ENCODE data around the gene DCTN1.

Gene DCTN1

GRCh38 chr2:74393525-74393924 is 13.4 kb upstream of the DCTN1 start:
- no peak for ATAC-seq
- TF ChIP-seq OSR1 (CRISPR knock-in tag; IDR thresholded peaks at IDR 0.05), result no peak
- no peak for TF ChIP-seq POU6F1 (CRISPR knock-in tag; IDR thresholded peaks at IDR 0.05; ENCODE audit: borderline replicate concordance, low read depth)
- TF ChIP-seq GLIS3 (CRISPR knock-in tag; IDR thresholded peaks at IDR 0.05), result no peak
- no peak for TF ChIP-seq ZC3H10 (CRISPR knock-in tag; IDR thresholded peaks at IDR 0.05)
- no peak for TF ChIP-seq CREB5 (CRISPR knock-in tag; IDR thresholded peaks at IDR 0.05; ENCODE audit: low read depth)
- TF ChIP-seq SNAI2 (CRISPR knock-in tag; IDR thresholded peaks at IDR 0.05), result no peak
- no peak for TF ChIP-seq ZNF70 (CRISPR knock-in tag; IDR thresholded peaks at IDR 0.05)
- TF ChIP-seq ESRRG (CRISPR knock-in tag; IDR thresholded peaks at IDR 0.05), result no peak
- TF ChIP-seq TSHZ2 (CRISPR knock-in tag; IDR thresholded peaks at IDR 0.05), result no peak
- no peak for TF ChIP-seq PPARA (CRISPR knock-in tag; IDR thresholded peaks at IDR 0.05; ENCODE audit: borderline replicate concordance)
- no peak for TF ChIP-seq BACH2 (CRISPR knock-in tag; IDR thresholded peaks at IDR 0.05; ENCODE audit: borderline replicate concordance)
- no peak for TF ChIP-seq CSRNP3 (CRISPR knock-in tag; IDR thresholded peaks at IDR 0.05)

- ATAC-seq, result no peak
- no peak for TF ChIP-seq GLIS3 (CRISPR knock-in tag; IDR thresholded peaks at IDR 0.05)
- no peak for TF ChIP-seq ZNF70 (CRISPR knock-in tag; IDR thresholded peaks at IDR 0.05)
- no peak for TF ChIP-seq CSRNP3 (CRISPR knock-in tag; IDR thresholded peaks at IDR 0.05)
- no peak for TF ChIP-seq ZNF565 (CRISPR knock-in tag; conservative IDR thresholded peaks at IDR 0.05; ENCODE audit: low read depth)
- no peak for TF ChIP-seq POU6F1 (CRISPR knock-in tag; IDR thresholded peaks at IDR 0.05; ENCODE audit: borderline replicate concordance, low read depth)
- no peak for TF ChIP-seq CREB5 (CRISPR knock-in tag; IDR thresholded peaks at IDR 0.05; ENCODE audit: low read depth)
Observed at GRCh38 chr2:74392449-74392743, 12.3 kb upstream of the DCTN1 start.

GRCh38 chr2:74391580-74392448 is 11.7 kb upstream of the DCTN1 start:
- ATAC-seq, result peak; percentile 90
- TF ChIP-seq PPARA (CRISPR knock-in tag; IDR thresholded peaks at IDR 0.05; ENCODE audit: borderline replicate concordance) (no peak), ESRRG (CRISPR knock-in tag; IDR thresholded peaks at IDR 0.05) (no peak), CSDC2 (CRISPR knock-in tag; IDR thresholded peaks at IDR 0.05) (no peak), ZNF8 (CRISPR knock-in tag; IDR thresholded peaks at IDR 0.05) (no peak), POU6F1 (CRISPR knock-in tag; IDR thresholded peaks at IDR 0.05; ENCODE audit: borderline replicate concordance, low read depth) (no peak), PATZ1 (CRISPR knock-in tag; IDR thresholded peaks at IDR 0.05; ENCODE audit: borderline replicate concordance) (no peak), ZC3H10 (CRISPR knock-in tag; IDR thresholded peaks at IDR 0.05) (no peak), ISL1 (CRISPR knock-in tag; IDR thresholded peaks at IDR 0.05) (no peak), RARB (CRISPR knock-in tag; IDR thresholded peaks at IDR 0.05) (no peak), OSR1 (CRISPR knock-in tag; IDR thresholded peaks at IDR 0.05) (no peak), BACH2 (CRISPR knock-in tag; IDR thresholded peaks at IDR 0.05; ENCODE audit: borderline replicate concordance) (no peak)

Measured in SK-N-SH treated with all-trans-retinoic acid at 6 μM for 48 hours (cell line).